Upper lobe of left lung (tissue), 6 donors: ENCODE measurements around the gene CARHSP1. TPM values are rescaled to one million over a fixed set of nuclear protein-coding genes. Genes with fewer than 3 reads are reported as not detected.

Experiments used
- ATAC-seq, 2 donors: fragments of 200-7000 bp; cut with Tn5 transposase; one replicate each; pipeline ENCODE4 v1.9.1; 2022; ENCODE audit warnings: mild to moderate bottlenecking in 2 of 2, moderate library complexity in 2 of 2; ENCODE audit not compliant: low FRiP score in 2 of 2
- DNase-seq, 2 donors: peaks; one replicate each; pipeline ENCODE4 v3.0.0-alpha.2; 2019 to 2020
- H3K27ac ChIP-seq, 4 donors: fragments of 200-600 bp; sonication (generic); one replicate each; pipeline ENCODE4 v1.5.1; 2016 to 2019
- H3K27me3 ChIP-seq, 4 donors: fragments of 200-600 bp; sonication (generic); one replicate each; pipeline ENCODE4 v1.5.1; 2017 to 2019
- H3K36me3 ChIP-seq, 4 donors: fragments of 200-600 bp; sonication (generic); one replicate each; pipeline ENCODE4 v1.5.1; 2016 to 2019
- H3K4me1 ChIP-seq, 4 donors: fragments of 200-600 bp; sonication (generic); one replicate each; pipeline ENCODE4 v1.5.1; 2018 to 2019
- H3K4me3 ChIP-seq, 4 donors: fragments of 200-600 bp; sonication (generic); one replicate each; pipeline ENCODE4 v1.5.1; 2017 to 2019; ENCODE audit warnings: mild to moderate bottlenecking in 2 of 4, moderate library complexity in 1 of 4
- H3K9me3 ChIP-seq, 4 donors: fragments of 200-600 bp; sonication (generic); one replicate each; pipeline ENCODE4 v1.5.1; 2018 to 2019
- EP300 ChIP-seq, 4 donors: sonication (generic); formaldehyde crosslinking; IDR thresholded peaks; one replicate each; pipeline ENCODE4 v1.5.1; 2017; ENCODE audit warnings: antibody characterized with exemption in 4 of 4, control low read depth in 2 of 4
- POLR2A ChIP-seq, 4 donors: fragments of 450-650 bp; IDR thresholded peaks; one replicate each; pipeline ENCODE4 v1.5.1; 2016 to 2017; ENCODE audit warnings: antibody characterized with exemption in 4 of 4, mild to moderate bottlenecking in 2 of 4
- POLR2AphosphoS5 ChIP-seq, 2 donors: sonication (generic); formaldehyde crosslinking; IDR thresholded peaks; one replicate each; pipeline ENCODE4 v1.5.1; 2017; ENCODE audit warnings: antibody characterized with exemption in 2 of 2
- WGBS, 2 donors: methylation state at CpG; one replicate each; pipeline ENCODE4 v1.1.5; 2017 to 2018; 5-methylcytosine and 5-hydroxymethylcytosine counted together
- total RNA-seq, 6 donors: library from RNA; depleted of rRNA in 4 of 6; stranded (reverse); fragments of >200 nt in 4 of 6; gene quantifications; one replicate each; pipeline versions ENCODE4 v1.1.0 to v1.2.1, GENCODE V29; 2016 to 2021
- TF ChIP-seq, protein P1 (sequence below), 6 experiments: fragments of 450-650 bp in 4 of 6; fragments of 200-600 bp in 2 of 6; sonication (generic) in 2 of 6; IDR thresholded peaks; one replicate each; pipeline ENCODE4 v1.5.1; 2016 to 2019; ENCODE audit warnings: antibody characterized with exemption in 6 of 6
- donor health status: DM: no; HTN: no; CAD: no; lungs with moderate emphysema.
- donor health status: DM: no; HTN: yes; CAD: no; lungs with severe emphysema.

CARHSP1 gene
- total RNA-seq, 6 donors from 2014 or later: 33.5 to 102 (median 75.3) TPM

DNA sequence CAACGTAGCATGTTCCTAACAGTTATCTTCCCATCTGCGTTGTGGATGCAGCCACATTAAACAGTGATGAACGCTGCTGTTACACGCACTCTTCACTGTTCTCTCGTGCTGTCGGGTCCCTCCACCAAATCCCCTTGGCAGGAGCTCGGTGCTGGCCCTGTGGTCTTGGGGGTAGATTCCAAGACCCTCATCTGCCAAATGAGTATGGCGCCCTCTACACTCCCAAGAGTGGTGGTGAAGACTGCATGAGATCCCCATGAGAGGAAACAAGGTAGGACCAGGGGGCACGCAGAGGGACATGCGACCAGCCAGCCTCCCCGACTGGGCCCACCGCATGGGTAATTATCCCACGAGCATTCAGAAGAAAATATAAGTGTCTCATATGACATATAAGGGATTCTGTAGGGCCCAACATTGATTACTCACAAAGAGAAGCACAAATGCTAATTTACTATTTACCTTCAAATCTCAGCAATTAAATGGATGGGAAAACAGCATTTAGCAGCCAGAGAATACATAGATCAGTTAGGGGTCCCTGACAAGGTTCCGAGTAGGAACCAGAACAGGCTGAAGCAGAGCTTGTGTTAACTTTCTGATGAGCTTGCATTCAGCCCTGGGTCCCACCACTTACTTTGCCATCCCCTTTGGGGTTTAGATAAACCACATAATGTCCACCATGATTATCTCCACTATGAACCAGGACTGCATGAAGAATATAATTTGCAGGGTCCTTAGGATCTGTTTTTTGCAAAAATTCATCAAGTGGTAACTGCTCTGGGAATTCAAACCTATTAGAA is 37.2 kb upstream of the CARHSP1 start:
- 85 to 88% methylated on average over 14 of the region's 14 CpGs for WGBS, 2 donors
- Histone ChIP-seq H3K36me3 (peaks cover 52 to 100% (median 92%) of the 10 kb centered on the region in 4 donors), H3K9me3 (no peaks in the 10 kb centered on the region), H3K27ac (no peak overlapping the region), H3K4me3 (no peak overlapping the region), H3K27me3 (no peaks in the 10 kb centered on the region), H3K4me1 (no peaks in the 10 kb centered on the region)
- DNase-seq (no peak), ATAC-seq (no peak)
- TF ChIP-seq POLR2A (IDR thresholded peaks at IDR 0.05) (no peak), EP300 (IDR thresholded peaks at IDR 0.05) (no peak), POLR2AphosphoS5 (IDR thresholded peaks at IDR 0.05) (no peak)
- TF ChIP-seq, protein P1, sequence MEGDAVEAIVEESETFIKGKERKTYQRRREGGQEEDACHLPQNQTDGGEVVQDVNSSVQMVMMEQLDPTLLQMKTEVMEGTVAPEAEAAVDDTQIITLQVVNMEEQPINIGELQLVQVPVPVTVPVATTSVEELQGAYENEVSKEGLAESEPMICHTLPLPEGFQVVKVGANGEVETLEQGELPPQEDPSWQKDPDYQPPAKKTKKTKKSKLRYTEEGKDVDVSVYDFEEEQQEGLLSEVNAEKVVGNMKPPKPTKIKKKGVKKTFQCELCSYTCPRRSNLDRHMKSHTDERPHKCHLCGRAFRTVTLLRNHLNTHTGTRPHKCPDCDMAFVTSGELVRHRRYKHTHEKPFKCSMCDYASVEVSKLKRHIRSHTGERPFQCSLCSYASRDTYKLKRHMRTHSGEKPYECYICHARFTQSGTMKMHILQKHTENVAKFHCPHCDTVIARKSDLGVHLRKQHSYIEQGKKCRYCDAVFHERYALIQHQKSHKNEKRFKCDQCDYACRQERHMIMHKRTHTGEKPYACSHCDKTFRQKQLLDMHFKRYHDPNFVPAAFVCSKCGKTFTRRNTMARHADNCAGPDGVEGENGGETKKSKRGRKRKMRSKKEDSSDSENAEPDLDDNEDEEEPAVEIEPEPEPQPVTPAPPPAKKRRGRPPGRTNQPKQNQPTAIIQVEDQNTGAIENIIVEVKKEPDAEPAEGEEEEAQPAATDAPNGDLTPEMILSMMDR (IDR thresholded peaks at IDR 0.05): no peak

- no peak overlapping the region for H3K4me3 ChIP-seq
- no peaks in the 10 kb centered on the region for H3K27me3 ChIP-seq
- H3K27ac ChIP-seq: no peak overlapping the region
- no peak for ATAC-seq
- H3K9me3 ChIP-seq: no peaks in the 10 kb centered on the region
- H3K4me1 ChIP-seq: no peaks in the 10 kb centered on the region
- TF ChIP-seq, protein P1 (IDR thresholded peaks at IDR 0.05): peak in 1 of 6 experiments; percentile 24
- TF ChIP-seq EP300 (IDR thresholded peaks at IDR 0.05): no peak
- H3K36me3 ChIP-seq: peaks cover 59 to 100% (median 91%) of the 10 kb centered on the region in 4 donors
- no peak for DNase-seq
- WGBS, 2 donors: 80 to 81% methylated on average over 13 of the region's 13 CpGs
These were observed 36.5 kb upstream of the CARHSP1 start for GRCh38 chr16:8905168-8905762.

DNA sequence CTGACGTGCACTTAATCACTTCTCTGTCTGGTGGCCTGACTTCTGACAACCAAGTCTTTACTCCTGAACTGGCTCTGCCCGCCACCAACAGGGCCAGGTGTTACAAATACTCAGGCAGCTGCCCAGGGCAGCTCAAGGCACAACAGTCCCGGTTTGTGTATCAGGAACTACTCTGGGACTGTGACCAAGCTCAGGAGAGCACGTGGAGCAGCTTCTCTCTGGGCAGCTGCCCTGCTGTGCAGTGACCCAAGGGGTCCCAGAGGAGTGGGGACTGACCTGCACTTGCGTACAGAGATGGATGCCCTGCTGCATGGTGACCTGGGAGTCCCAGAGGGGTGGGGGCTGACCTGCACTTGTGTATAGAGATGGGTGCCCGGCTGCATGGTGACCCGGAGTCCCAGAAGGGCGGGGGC is 35.2 kb upstream of the CARHSP1 start:
- no peak for TF ChIP-seq POLR2A (IDR thresholded peaks at IDR 0.05)
- TF ChIP-seq, protein P1 (IDR thresholded peaks at IDR 0.05): no peak
- no peak for TF ChIP-seq POLR2AphosphoS5 (IDR thresholded peaks at IDR 0.05)
- TF ChIP-seq EP300 (IDR thresholded peaks at IDR 0.05): no peak
- H3K4me3 ChIP-seq: no peak overlapping the region
- WGBS, 2 donors: 91 to 94% methylated on average over 6 to 8 of the region's 8 CpGs
- DNase-seq (no peak), ATAC-seq (no peak)
- H3K27ac ChIP-seq: no peak overlapping the region
- no peaks in the 10 kb centered on the region for H3K9me3 ChIP-seq
- H3K36me3 ChIP-seq: peaks cover 70 to 100% (median 93%) of the 10 kb centered on the region in 4 donors
- no peaks in the 10 kb centered on the region for H3K4me1 ChIP-seq
- H3K27me3 ChIP-seq: no peaks in the 10 kb centered on the region

DNA sequence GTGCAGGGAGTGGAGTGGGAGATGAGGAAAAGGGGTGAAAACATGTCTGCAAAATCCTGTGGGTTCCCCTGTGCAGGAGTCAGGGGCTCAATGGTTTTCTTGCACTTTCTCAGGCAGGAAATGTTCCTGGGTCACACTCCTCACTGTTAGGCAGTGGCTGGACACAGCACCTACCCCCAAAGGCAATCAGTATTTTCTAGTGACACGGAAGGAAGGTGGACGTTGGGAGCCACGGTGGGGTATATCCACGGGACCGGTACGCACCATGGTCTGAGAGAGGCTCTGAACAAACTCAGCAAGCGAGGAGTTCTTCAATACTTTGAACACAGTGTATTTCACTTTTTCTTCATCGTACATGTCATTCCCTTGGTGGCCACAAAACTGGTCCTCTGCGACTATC is 34.2 kb upstream of the CARHSP1 start:
- DNase-seq (no peak), ATAC-seq (no peak)
- Histone ChIP-seq H3K9me3 (no peaks in the 10 kb centered on the region), H3K27ac (no peak overlapping the region), H3K36me3 (peaks cover 69 to 100% (median 92%) of the 10 kb centered on the region in 4 donors), H3K27me3 (no peaks in the 10 kb centered on the region), H3K4me1 (no peaks in the 10 kb centered on the region), H3K4me3 (no peak overlapping the region)
- no peak for TF ChIP-seq EP300 (IDR thresholded peaks at IDR 0.05)
- TF ChIP-seq POLR2AphosphoS5 (IDR thresholded peaks at IDR 0.05): no peak
- TF ChIP-seq POLR2A (IDR thresholded peaks at IDR 0.05): no peak
- TF ChIP-seq, protein P1 (IDR thresholded peaks at IDR 0.05): no peak
- WGBS, 2 donors: 95 to 97% methylated on average over 9 of the region's 9 CpGs
